SK-N-MC (cell line): ENCODE data around the gene DENND6A.

ENCODE experiments used
- EZH2 ChIP-seq: fragments of 200-600 bp; sonication (generic); IDR thresholded peaks from one replicate; pipeline ENCODE4 v1.6.1; 2017; ENCODE audit warnings: antibody characterized with exemption
- FOXP2 ChIP-seq: optimal IDR thresholded peaks from 2 replicates; pipeline ENCODE3; 2011; ENCODE audit warnings: mild to moderate bottlenecking, moderate library complexity; ENCODE audit not compliant: insufficient read depth; ENCODE audit errors: extremely low read length, control extremely low read depth
- POLR2AphosphoS5 ChIP-seq: IDR thresholded peaks from 2 replicates; pipeline ENCODE4 v1.6.1; 2012; ENCODE audit warnings: mild to moderate bottlenecking, low read depth, low read length, borderline replicate concordance

GRCh38 chr3:57700737-57701136 is 7.9 kb upstream of the DENND6A start:
- no peak for TF ChIP-seq POLR2AphosphoS5
- no peak for TF ChIP-seq EZH2
- no peak for TF ChIP-seq FOXP2
